PC-9 (cell line): ENCODE data around the gene DNAJB14. TPM values are rescaled to one million over a fixed set of nuclear protein-coding genes. Genes with fewer than 3 reads are reported as not detected.

Experiments used
- BruUV-seq: library from RNA; stranded (reverse); fragments of 400-500 nt; replicated peaks from 2 replicates; lab custom pipeline; 2021; lab: Mats Ljungman, UMichigan
- CTCF ChIA-PET: fragments of 300-600 bp; sonication (Branson Sonifier 250); formaldehyde crosslinking; loops from one replicate; lab custom pipeline; 2022; ENCODE audit warnings: antibody characterized with exemption; lab: Charles Lee
- POLR2A ChIA-PET: fragments of 300-600 bp; sonication (Branson Sonifier 250); formaldehyde crosslinking; loops from one replicate; lab custom pipeline; 2022; ENCODE audit warnings: antibody characterized with exemption; ENCODE audit not compliant: unreplicated experiment; lab: Charles Lee
- DNase-seq, 2 experiments: peaks; one replicate each; pipeline versions ENCODE4 v3.0.0 to v3.0.0-alpha.2; 2015 to 2022; ENCODE audit warnings: mixed read lengths in 1 of 2
- H2AFZ ChIP-seq: fragments of 200-600 bp; sonication (generic); 2 replicates; pipeline ENCODE4 v1.8.1; 2017; ENCODE audit warnings: antibody characterized with exemption
- H3F3A ChIP-seq: fragments of 200-600 bp; sonication (generic); 2 replicates; pipeline ENCODE4 v1.8.1; 2017; ENCODE audit warnings: antibody characterized with exemption, mild to moderate bottlenecking, low read depth; ENCODE audit not compliant: insufficient read depth
- H3K27ac ChIP-seq: fragments of 200-600 bp; sonication (generic); 2 replicates; pipeline ENCODE4 v1.6.1; 2016; ENCODE audit warnings: mixed run types
- H3K27me3 ChIP-seq: fragments of 200-600 bp; sonication (generic); 2 replicates; pipeline ENCODE4 v1.6.1; 2016; ENCODE audit warnings: low read depth, mixed run types; ENCODE audit not compliant: insufficient read depth
- H3K36me3 ChIP-seq: fragments of 200-600 bp; sonication (generic); 2 replicates; pipeline ENCODE4 v1.6.1; 2016; ENCODE audit warnings: low read depth, mixed run types
- H3K4me1 ChIP-seq: fragments of 200-600 bp; sonication (generic); replicated peaks from 2 replicates; pipeline ENCODE4 v1.6.1; 2016; ENCODE audit warnings: mixed run types; ENCODE audit not compliant: insufficient read depth
- H3K4me2 ChIP-seq: fragments of 200-600 bp; sonication (generic); 2 replicates; pipeline ENCODE4 v1.6.1; 2017; ENCODE audit warnings: mixed run types
- H3K4me3 ChIP-seq: fragments of 200-600 bp; sonication (generic); 2 replicates; pipeline ENCODE4 v1.6.1; 2016; ENCODE audit warnings: mixed run types
- H3K79me2 ChIP-seq: fragments of 200-600 bp; sonication (generic); 2 replicates; pipeline ENCODE4 v1.6.1; 2017; ENCODE audit warnings: low read depth, mixed run types
- H3K9me2 ChIP-seq: fragments of 200-600 bp; sonication (generic); 2 replicates; pipeline ENCODE4 v1.8.1; 2017; ENCODE audit warnings: mild to moderate bottlenecking; ENCODE audit not compliant: insufficient read depth
- H3K9me3 ChIP-seq: fragments of 200-600 bp; sonication (generic); 2 replicates; pipeline ENCODE4 v1.8.1; 2016; ENCODE audit warnings: low read depth; ENCODE audit not compliant: insufficient read depth
- H4K20me1 ChIP-seq: fragments of 200-600 bp; sonication (generic); 2 replicates; pipeline ENCODE4 v1.8.1; 2017; ENCODE audit not compliant: insufficient read depth
- CTCF ChIP-seq: fragments of 200-600 bp; sonication (generic); conservative IDR thresholded peaks from 2 replicates; pipeline ENCODE4 v1.6.1; 2017; ENCODE audit warnings: mixed run types, antibody characterized with exemption, mild to moderate bottlenecking, moderate library complexity
- EZH2 ChIP-seq: fragments of 200-600 bp; sonication (generic); IDR thresholded peaks from 2 replicates; pipeline ENCODE4 v1.8.0; 2017; ENCODE audit warnings: antibody characterized with exemption, low read depth
- intact Hi-C: fragments of 100-400 bp; cut with micrococcal nuclease; formaldehyde crosslinking; loops from one replicate; pipeline ENCODE4 v1.10.0; 2022; ENCODE audit not compliant: unreplicated experiment
- total RNA-seq: library from RNA; stranded (reverse); gene quantifications from 2 replicates; pipeline ENCODE4 v1.2.3, GENCODE V29; 2021

The DNAJB14 gene
- total RNA-seq, 1 experiment from 2014 or later = 28.6 TPM

GRCh38 chr4:99894161-99894997 lies 52.0 kb downstream of the DNAJB14 start, which contains the start of gene LAMTOR3:
LAMTOR3 (minus strand) TSS chr4:99894427; CDS start chr4:99893963, 464 bp downstream.
- Histone ChIP-seq H3F3A (peaks cover 28% of the 10 kb centered on the region; the same call in 1 of the 2 replicates), H3K27ac (peak within 1 kb of the TSS; percentile 72), H3K9me2 (no peaks in the 10 kb centered on the region), H3K79me2 (peaks cover 39% of the 10 kb centered on the region), H4K20me1 (no peaks in the 10 kb centered on the region; the same call in 1 of the 2 replicates), H3K4me3 (peak within 1 kb of the TSS; percentile 86), H2AFZ (peak within 1 kb of the TSS; percentile 81), H3K36me3 (no peaks in the 10 kb centered on the region; the same call in 1 of the 2 replicates), H3K4me2 (peak within 1 kb of the TSS; percentile 97), H3K9me3 (no peaks in the 10 kb centered on the region), H3K4me1 (0 out of 2 replicates have a peak, but pooled peaks cover 17% of the 10 kb centered on the region), H3K27me3 (no peaks in the 10 kb centered on the region)
- BruUV-seq = no TSS peak
- intact Hi-C loops = loop anchor here (5.0 kb wide), 1 partner anchor 53 kb away; the partner anchor contains the start of gene DNAJB14
- DNase-seq = peak; percentile 77 to 87
- TF ChIP-seq CTCF (no peak), EZH2 (no peak)
- POLR2A ChIA-PET = interaction anchor here (0.6 to 1.0 kb wide), 5 partner anchors 14 to 217 kb away, joined by 4 to 6 read pairs (median 6); no protein-coding TSS in a partner anchor
- CTCF ChIA-PET = interaction anchor here (0.6 kb wide), 1 partner anchor 70 kb away, joined by 4 read pairs; no protein-coding TSS in a partner anchor

GRCh38 chr4:99893839-99894160 lies 52.6 kb downstream of the DNAJB14 start:
- peak overlapping the region; percentile 80 for H2AFZ ChIP-seq
- ChIA-PET POLR2A (interaction anchor here (0.6 to 1.0 kb wide), 2 partner anchors 14 to 50 kb away, joined by 6 read pairs; no protein-coding TSS in a partner anchor), CTCF (no interaction called here)
- no peaks in the 10 kb centered on the region; the same call in 1 of the 2 replicates for H4K20me1 ChIP-seq
- TF ChIP-seq EZH2 (no peak), CTCF (no peak)
- H3K79me2 ChIP-seq = peaks cover 39% of the 10 kb centered on the region
- H3K36me3 ChIP-seq = no peaks in the 10 kb centered on the region; the same call in 1 of the 2 replicates
- 0 out of 2 replicates have a peak, but pooled peaks cover 17% of the 10 kb centered on the region for H3K4me1 ChIP-seq
- peak overlapping the region; percentile 86 for H3K4me3 ChIP-seq
- BruUV-seq = no TSS peak
- no peak for DNase-seq
- no peaks in the 10 kb centered on the region for H3K9me2 ChIP-seq
- H3F3A ChIP-seq = peaks cover 26% of the 10 kb centered on the region; the same call in 1 of the 2 replicates
- H3K4me2 ChIP-seq = peak overlapping the region; percentile 78
- H3K9me3 ChIP-seq = no peaks in the 10 kb centered on the region
- no peaks in the 10 kb centered on the region for H3K27me3 ChIP-seq
- peak overlapping the region; percentile 56 for H3K27ac ChIP-seq
- intact Hi-C loops = loop anchor here (5.0 kb wide), 1 partner anchor 54 kb away; the partner anchor contains the start of gene DNAJB14

- intact Hi-C loops = loop anchor here (5.0 kb wide), 1 partner anchor 54 kb away; the partner anchor contains the start of gene DNAJB14
- H3K27me3 ChIP-seq = no peaks in the 10 kb centered on the region
- no TSS peak for BruUV-seq
- CTCF ChIA-PET = no interaction called here
- TF ChIP-seq CTCF = no peak
- TF ChIP-seq EZH2 = no peak
- POLR2A ChIA-PET = no interaction called here
- H3K9me3 ChIP-seq = no peaks in the 10 kb centered on the region
- H2AFZ ChIP-seq = no peak overlapping the region
- peaks cover 26% of the 10 kb centered on the region; the same call in 1 of the 2 replicates for H3F3A ChIP-seq
- no peaks in the 10 kb centered on the region for H3K9me2 ChIP-seq
- no peak overlapping the region for H3K27ac ChIP-seq
- H3K79me2 ChIP-seq = peaks cover 39% of the 10 kb centered on the region
- H3K4me1 ChIP-seq = 0 out of 2 replicates have a peak, but pooled peaks cover 17% of the 10 kb centered on the region
- no peak for DNase-seq
- peak overlapping the region; percentile 78 for H3K4me2 ChIP-seq
- no peaks in the 10 kb centered on the region; the same call in 1 of the 2 replicates for H3K36me3 ChIP-seq
- H4K20me1 ChIP-seq = no peaks in the 10 kb centered on the region; the same call in 1 of the 2 replicates
- H3K4me3 ChIP-seq = peak overlapping the region; percentile 86
These were observed 53.4 kb downstream of the DNAJB14 start for GRCh38 chr4:99893029-99893428.
